HEK293T (cell line): Measurements from ENCODE around the gene TRIM69.

Experiments used
- FOXM1 ChIP-seq: fragments of 450-650 bp; IDR thresholded peaks from 2 replicates; pipeline ENCODE4 v1.6.1; 2017; ENCODE audit warnings: mild to moderate bottlenecking, borderline replicate concordance
- SUZ12 ChIP-seq: fragments of 450-650 bp; IDR thresholded peaks from 2 replicates; pipeline ENCODE4 v1.6.1; 2016; ENCODE audit warnings: mild to moderate bottlenecking

DNA sequence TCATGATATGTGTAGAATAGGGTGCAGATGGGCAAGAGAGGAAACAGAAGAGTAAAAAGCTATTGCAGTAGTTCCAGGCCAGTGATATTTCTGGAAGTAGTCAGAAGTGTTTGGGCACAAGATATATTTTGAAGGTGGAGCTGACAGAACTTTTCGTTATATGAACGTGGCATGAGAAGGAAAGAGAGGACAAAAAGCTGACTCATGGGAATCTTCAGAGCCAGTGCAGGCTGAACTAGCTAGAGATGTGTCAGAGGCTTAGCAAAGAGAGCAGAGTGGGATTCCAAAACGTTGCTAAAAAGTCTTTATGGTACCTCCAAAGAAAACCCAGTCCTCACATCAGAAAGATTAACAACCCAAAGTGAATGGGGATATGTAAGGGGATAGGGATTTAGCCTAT lies 28.7 kb downstream of the TRIM69 start:
- TF ChIP-seq FOXM1 (no peak), SUZ12 (no peak)
